ENCODE data around the gene ELF1. TPM values are rescaled to one million over a fixed set of nuclear protein-coding genes. Genes with fewer than 3 reads are reported as not detected.

ELF1 gene
- total and polyA plus RNA-seq, 7 experiments from 2014 or later = 117 to 193 (median 169) TPM

DNA sequence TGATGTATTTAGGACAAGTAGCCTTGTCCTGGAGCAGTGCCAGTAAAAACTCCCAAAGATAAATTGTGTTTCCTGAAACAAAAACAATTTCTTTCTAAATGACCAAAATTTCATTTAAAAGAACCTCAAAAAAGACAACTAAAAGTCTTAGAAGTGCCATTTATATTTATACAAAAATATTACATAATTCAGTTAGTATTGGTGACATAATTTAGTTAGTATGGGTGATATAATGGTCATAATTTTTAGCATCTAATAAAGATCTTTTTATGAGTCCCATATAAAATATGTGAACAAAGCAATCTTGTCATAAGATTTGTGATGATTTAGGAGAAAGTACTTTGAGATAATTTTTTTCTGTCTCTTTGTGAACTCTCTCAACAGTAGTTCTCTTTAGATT lies 76.0 kb downstream of the ELF1 start:
- Mint-ChIP-seq H3K4me1 (peaks cover 25 to 78% (median 52%) of the 10 kb centered on the region in 7 donors), H3K9me3 (peaks cover 0 to 3% (median 0%) of the 10 kb centered on the region in 11 donors), H3K4me3 (no peak overlapping the region), H3K27me3 (no peaks in the 10 kb centered on the region), H3K27ac (peak overlapping the region in 5 of 9 donors; percentile 23 to 80 (median 59)), H3K36me3 (peaks cover 0 to 74% (median 55%) of the 10 kb centered on the region in 5 donors)
- no peak overlapping the region for H3K4me3 ChIP-seq (ENCODE audit: low read length)
- peaks cover 0 to 3% of the 10 kb centered on the region in 2 donors for H3K4me1 ChIP-seq (ENCODE audit: control insufficient read depth in 2 of 2, insufficient read depth in 2 of 2, low read length in 2 of 2)
- DNase-seq = no peak
- H3K9me3 ChIP-seq (ENCODE audit: control insufficient read depth in 2 of 3, low read length in 3 of 3) = no peaks in the 10 kb centered on the region
- POLR2A ChIA-PET = no interaction called here
- H3K27me3 ChIP-seq (ENCODE audit: control insufficient read depth in 2 of 2, insufficient read depth in 2 of 2, low read length in 2 of 2) = no peaks in the 10 kb centered on the region
- peaks cover 20 to 94% (median 67%) of the 10 kb centered on the region in 3 experiments for H3K36me3 ChIP-seq (ENCODE audit: control insufficient read depth in 2 of 3, insufficient read depth in 3 of 3, low read length in 3 of 3)
- no peak for ATAC-seq
- intact Hi-C loops (cut with micrococcal nuclease) = no loop called here
- H3K27ac ChIP-seq (ENCODE audit: low read depth, low read length) = no peak overlapping the region
- CTCF ChIA-PET = interaction anchor here (0.7 to 1.3 kb wide), 3 partner anchors 19 to 160 kb away, joined by 3 to 4 read pairs (median 3); no protein-coding TSS in a partner anchor

DNA sequence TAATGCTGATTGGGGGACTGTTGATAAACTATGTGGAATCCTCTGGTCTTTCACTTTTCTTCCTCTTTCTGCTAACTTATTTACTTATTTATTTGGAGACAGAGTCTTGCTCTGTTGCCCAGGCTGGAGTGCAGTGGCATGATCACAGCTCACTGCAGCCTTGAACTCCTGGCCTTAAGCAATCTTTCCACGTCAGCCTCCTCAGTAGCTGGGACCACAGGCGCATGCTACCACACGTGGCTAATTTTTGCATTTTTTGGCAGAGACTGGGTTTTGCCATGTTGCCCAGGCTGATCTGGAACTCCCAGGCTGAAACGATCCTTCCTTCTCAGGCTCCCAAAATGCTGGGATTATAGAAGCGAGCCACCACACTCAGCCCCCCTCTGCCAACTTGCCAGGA lies 77.5 kb downstream of the ELF1 start:
- peaks cover 0 to 3% of the 10 kb centered on the region in 2 donors for H3K4me1 ChIP-seq (ENCODE audit: control insufficient read depth in 2 of 2, insufficient read depth in 2 of 2, low read length in 2 of 2)
- Mint-ChIP-seq H3K27me3 (no peaks in the 10 kb centered on the region), H3K27ac (peak overlapping the region in 7 of 9 donors; percentile 13 to 83 (median 59)), H3K36me3 (peaks cover 0 to 70% (median 51%) of the 10 kb centered on the region in 5 donors), H3K4me1 (peaks cover 21 to 71% (median 48%) of the 10 kb centered on the region in 7 donors), H3K4me3 (no peak overlapping the region), H3K9me3 (peaks cover 0 to 3% (median 0%) of the 10 kb centered on the region in 11 donors)
- H3K36me3 ChIP-seq (ENCODE audit: control insufficient read depth in 2 of 3, insufficient read depth in 3 of 3, low read length in 3 of 3) = peaks cover 14 to 87% (median 56%) of the 10 kb centered on the region in 3 experiments
- H3K27ac ChIP-seq (ENCODE audit: low read depth, low read length) = no peak overlapping the region
- no peak for DNase-seq
- ATAC-seq = no peak
- ChIA-PET CTCF (no interaction called here), POLR2A (no interaction called here)
- H3K27me3 ChIP-seq (ENCODE audit: control insufficient read depth in 2 of 2, insufficient read depth in 2 of 2, low read length in 2 of 2) = no peaks in the 10 kb centered on the region
- intact Hi-C loops (cut with micrococcal nuclease) = loop anchor here in 1 of 2 donors (2.0 kb wide), 1 partner anchor 19 kb away; no protein-coding TSS in a partner anchor
- H3K9me3 ChIP-seq (ENCODE audit: control insufficient read depth in 2 of 3, low read length in 3 of 3) = no peaks in the 10 kb centered on the region
- no peak overlapping the region for H3K4me3 ChIP-seq (ENCODE audit: low read length)

DNA sequence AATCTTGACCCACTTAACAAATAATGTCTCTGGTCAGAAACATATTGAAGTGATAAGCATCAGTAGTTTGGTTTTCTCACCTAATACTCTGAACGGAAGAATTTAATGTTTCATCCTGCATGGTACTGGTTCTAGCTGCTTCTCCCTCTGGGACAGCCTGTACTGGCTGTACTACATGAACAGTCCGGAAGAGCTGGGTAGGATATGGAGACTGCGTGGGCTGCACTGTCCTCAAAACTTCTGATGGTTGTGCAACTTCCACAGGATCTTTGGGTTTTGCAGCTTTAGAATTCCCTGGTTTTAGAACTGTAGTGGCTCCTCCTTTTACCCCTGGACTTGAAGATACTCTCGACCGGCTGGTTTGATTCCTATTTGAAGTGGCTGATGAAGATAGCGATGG lies 78.3 kb downstream of the ELF1 start:
- Histone ChIP-seq H3K4me3 (ENCODE audit: low read length) (no peak overlapping the region), H3K4me1 (ENCODE audit: control insufficient read depth in 2 of 2, insufficient read depth in 2 of 2, low read length in 2 of 2) (peaks cover 0 to 3% of the 10 kb centered on the region in 2 donors), H3K27me3 (ENCODE audit: control insufficient read depth in 2 of 2, insufficient read depth in 2 of 2, low read length in 2 of 2) (no peaks in the 10 kb centered on the region), H3K36me3 (ENCODE audit: control insufficient read depth in 2 of 3, insufficient read depth in 3 of 3, low read length in 3 of 3) (peaks cover 11 to 85% (median 49%) of the 10 kb centered on the region in 3 experiments), H3K27ac (ENCODE audit: low read depth, low read length) (no peak overlapping the region), H3K9me3 (ENCODE audit: control insufficient read depth in 2 of 3, low read length in 3 of 3) (no peaks in the 10 kb centered on the region)
- CTCF ChIA-PET = no interaction called here
- DNase-seq = no peak
- POLR2A ChIA-PET = interaction anchor here (0.5 kb wide), 1 partner anchor 13 kb away, joined by 7 read pairs; no protein-coding TSS in a partner anchor
- Mint-ChIP-seq H3K27me3 (no peaks in the 10 kb centered on the region), H3K9me3 (peaks cover 0 to 3% (median 0%) of the 10 kb centered on the region in 11 donors), H3K36me3 (peaks cover 0 to 67% (median 46%) of the 10 kb centered on the region in 5 donors), H3K27ac (peak overlapping the region in 8 of 9 donors; percentile 11 to 83 (median 62)), H3K4me1 (peaks cover 18 to 69% (median 48%) of the 10 kb centered on the region in 7 donors), H3K4me3 (peak overlapping the region in 1 of 10 donors; percentile 28)
- no peak for ATAC-seq
- intact Hi-C loops (cut with micrococcal nuclease) = loop anchor here in 1 of 2 donors (2.0 kb wide), 1 partner anchor 20 kb away; no protein-coding TSS in a partner anchor

DNA sequence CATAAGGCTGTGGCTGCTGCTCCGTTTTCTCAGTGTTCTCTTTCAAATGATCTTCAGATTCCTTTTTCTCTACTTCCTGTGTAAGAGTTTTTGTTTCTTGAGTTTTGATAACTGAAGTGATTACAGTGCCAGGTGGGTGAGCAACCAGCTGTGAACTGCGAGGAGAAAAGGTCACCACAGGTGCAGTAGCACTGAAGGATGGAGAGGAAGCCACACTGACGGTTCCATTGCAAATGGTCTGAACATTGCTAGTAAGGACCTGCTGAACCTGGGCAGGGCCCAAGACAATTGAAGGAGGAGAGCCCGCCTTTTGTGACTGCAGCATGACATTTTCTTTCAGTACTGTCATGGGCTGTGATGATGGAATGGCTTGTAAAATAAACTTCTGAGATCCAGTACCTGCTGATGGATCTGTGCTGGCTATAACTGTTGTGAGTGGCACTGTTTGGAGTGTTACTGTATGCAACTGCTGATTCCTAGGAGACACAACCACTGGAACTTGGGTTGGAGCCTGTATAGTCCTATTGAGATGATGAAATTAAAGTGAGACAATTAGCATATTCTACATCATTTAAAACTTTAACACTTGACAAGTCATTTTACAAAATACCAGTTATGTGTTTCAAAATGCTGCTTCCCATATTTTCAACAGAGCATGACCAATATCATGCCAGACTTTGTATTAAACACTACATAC lies 85.5 kb downstream of the ELF1 start:
- Mint-ChIP-seq H3K4me1 (peaks cover 12 to 59% (median 48%) of the 10 kb centered on the region in 7 donors), H3K27ac (peak overlapping the region; percentile 54 to 89 (median 75)), H3K9me3 (no peaks in the 10 kb centered on the region), H3K36me3 (peaks cover 0 to 49% (median 30%) of the 10 kb centered on the region in 5 donors), H3K4me3 (peak overlapping the region in 8 of 10 donors; percentile 11 to 61 (median 26)), H3K27me3 (no peaks in the 10 kb centered on the region)
- H3K27me3 ChIP-seq (ENCODE audit: control insufficient read depth in 2 of 2, insufficient read depth in 2 of 2, low read length in 2 of 2) = no peaks in the 10 kb centered on the region
- no peaks in the 10 kb centered on the region for H3K9me3 ChIP-seq (ENCODE audit: control insufficient read depth in 2 of 3, low read length in 3 of 3)
- ChIA-PET CTCF (no interaction called here), POLR2A (interaction anchor here (0.8 to 1.2 kb wide), 2 partner anchors 29 kb away, joined by 3 read pairs; no protein-coding TSS in a partner anchor)
- peaks cover 3 to 8% of the 10 kb centered on the region in 2 donors for H3K4me1 ChIP-seq (ENCODE audit: control insufficient read depth in 2 of 2, insufficient read depth in 2 of 2, low read length in 2 of 2)
- H3K4me3 ChIP-seq (ENCODE audit: low read length) = no peak overlapping the region
- intact Hi-C loops (cut with micrococcal nuclease) = loop anchor here in 1 of 2 donors (2.0 kb wide), 1 partner anchor 13 kb away; no protein-coding TSS in a partner anchor
- ATAC-seq (peak; percentile 31), DNase-seq (peak in 2 of 9 donors; percentile 5 to 13)
- H3K36me3 ChIP-seq (ENCODE audit: control insufficient read depth in 2 of 3, insufficient read depth in 3 of 3, low read length in 3 of 3) = peaks cover 0 to 46% (median 6%) of the 10 kb centered on the region in 3 experiments
- peak overlapping the region; percentile 6 for H3K27ac ChIP-seq (ENCODE audit: low read depth, low read length)

DNA sequence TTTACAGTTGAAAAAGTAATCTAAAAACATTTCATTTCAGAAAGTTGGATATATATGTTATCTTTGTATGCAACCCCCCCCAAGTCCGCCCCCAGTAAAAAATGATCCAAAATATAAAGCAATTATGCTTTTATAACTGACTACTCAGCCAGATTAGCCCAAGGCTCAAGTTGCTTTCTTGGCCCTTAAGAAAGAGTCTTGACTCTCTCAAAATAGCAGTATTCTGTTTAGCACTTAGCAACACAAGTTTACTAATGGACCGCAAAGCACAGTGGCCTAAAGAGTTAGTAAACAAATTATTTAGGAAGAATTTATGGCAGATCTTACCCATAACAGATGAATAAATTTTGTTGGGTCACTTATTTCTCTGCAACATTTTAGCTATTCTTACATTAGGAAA lies 86.9 kb downstream of the ELF1 start:
- Mint-ChIP-seq H3K27ac (peak overlapping the region in 3 of 9 donors; percentile 33 to 75 (median 47)), H3K36me3 (peaks cover 0 to 42% (median 25%) of the 10 kb centered on the region in 5 donors), H3K9me3 (no peaks in the 10 kb centered on the region), H3K4me3 (no peak overlapping the region), H3K4me1 (peaks cover 12 to 54% (median 42%) of the 10 kb centered on the region in 7 donors), H3K27me3 (no peaks in the 10 kb centered on the region)
- ChIA-PET CTCF (no interaction called here), POLR2A (interaction anchor here (0.5 to 1.2 kb wide), 2 partner anchors 31 to 1485 kb away, joined by 3 read pairs; no protein-coding TSS in a partner anchor)
- peaks cover 0 to 8% of the 10 kb centered on the region in 2 donors for H3K4me1 ChIP-seq (ENCODE audit: control insufficient read depth in 2 of 2, insufficient read depth in 2 of 2, low read length in 2 of 2)
- no peak overlapping the region for H3K4me3 ChIP-seq (ENCODE audit: low read length)
- no peak for DNase-seq
- no peaks in the 10 kb centered on the region for H3K9me3 ChIP-seq (ENCODE audit: control insufficient read depth in 2 of 3, low read length in 3 of 3)
- no peak for ATAC-seq
- H3K27me3 ChIP-seq (ENCODE audit: control insufficient read depth in 2 of 2, insufficient read depth in 2 of 2, low read length in 2 of 2) = no peaks in the 10 kb centered on the region
- no peak overlapping the region for H3K27ac ChIP-seq (ENCODE audit: low read depth, low read length)
- peaks cover 0 to 36% (median 6%) of the 10 kb centered on the region in 3 experiments for H3K36me3 ChIP-seq (ENCODE audit: control insufficient read depth in 2 of 3, insufficient read depth in 3 of 3, low read length in 3 of 3)
- intact Hi-C loops (cut with micrococcal nuclease) = loop anchor here in 1 of 2 donors (2.0 kb wide), 1 partner anchor 15 kb away; no protein-coding TSS in a partner anchor

DNA sequence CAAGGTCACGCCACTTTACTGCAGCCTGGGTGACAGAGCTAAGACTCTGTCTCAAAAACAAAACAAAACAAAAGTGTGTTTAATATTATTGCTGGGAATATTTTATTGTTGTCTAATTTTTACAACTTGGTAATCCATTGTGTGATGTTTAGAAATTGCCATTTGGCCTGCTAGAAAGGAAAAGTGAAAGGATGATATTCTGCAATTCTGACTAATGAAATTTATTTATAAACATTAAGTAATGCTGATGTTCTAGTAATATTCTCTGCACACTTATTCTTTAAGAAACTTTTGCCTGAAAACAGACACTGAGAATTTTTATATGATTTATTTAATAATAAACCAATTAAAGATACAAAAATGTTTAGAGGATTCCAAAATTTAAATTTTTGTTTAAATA lies 87.4 kb downstream of the ELF1 start:
- intact Hi-C loops (cut with micrococcal nuclease) = loop anchor here in 1 of 2 donors (2.0 kb wide), 1 partner anchor 15 kb away; no protein-coding TSS in a partner anchor
- no peak overlapping the region for H3K4me3 ChIP-seq (ENCODE audit: low read length)
- no peak overlapping the region for H3K27ac ChIP-seq (ENCODE audit: low read depth, low read length)
- no peak for ATAC-seq
- no peak for DNase-seq
- H3K27me3 ChIP-seq (ENCODE audit: control insufficient read depth in 2 of 2, insufficient read depth in 2 of 2, low read length in 2 of 2) = no peaks in the 10 kb centered on the region
- CTCF ChIA-PET = no interaction called here
- peaks cover 12 to 50% (median 39%) of the 10 kb centered on the region in 7 donors for H3K4me1 Mint-ChIP-seq
- H3K9me3 ChIP-seq (ENCODE audit: control insufficient read depth in 2 of 3, low read length in 3 of 3) = no peaks in the 10 kb centered on the region
- no peaks in the 10 kb centered on the region for H3K27me3 Mint-ChIP-seq
- H3K4me3 Mint-ChIP-seq = no peak overlapping the region
- H3K27ac Mint-ChIP-seq = peak overlapping the region in 3 of 9 donors; percentile 28 to 57 (median 43)
- peaks cover 0 to 39% (median 24%) of the 10 kb centered on the region in 5 donors for H3K36me3 Mint-ChIP-seq
- peaks cover 0 to 36% (median 6%) of the 10 kb centered on the region in 3 experiments for H3K36me3 ChIP-seq (ENCODE audit: control insufficient read depth in 2 of 3, insufficient read depth in 3 of 3, low read length in 3 of 3)
- no peaks in the 10 kb centered on the region for H3K9me3 Mint-ChIP-seq
- POLR2A ChIA-PET = no interaction called here
- H3K4me1 ChIP-seq (ENCODE audit: control insufficient read depth in 2 of 2, insufficient read depth in 2 of 2, low read length in 2 of 2) = peaks cover 0 to 8% of the 10 kb centered on the region in 2 donors

Data from naive thymus-derived CD4-positive, alpha-beta T cell (primary cell).